HCT116 (cell line): ENCODE measurements around the gene ANKHD1.

Source experiments
- CTCF ChIP-seq, 3 experiments: fragments of 200-600 bp in 1 of 3; sonication (generic) in 1 of 3; IDR thresholded peaks in 2 of 3; conservative IDR thresholded peaks in 1 of 3; 2 replicates each; pipeline ENCODE4 v1.5.1; 2012 to 2017; ENCODE audit warnings: low read depth in 2 of 3, low read length in 2 of 3, antibody characterized with exemption in 1 of 3, borderline replicate concordance in 1 of 3, control low read depth in 1 of 3, mild to moderate bottlenecking in 1 of 3, mixed read lengths in 1 of 3, mixed run types in 1 of 3, moderate library complexity in 1 of 3; ENCODE audit not compliant: insufficient read depth in 1 of 3
- FOSL1 ChIP-seq: IDR thresholded peaks from 2 replicates; pipeline ENCODE4 v1.6.1; 2012; ENCODE audit warnings: low read depth
- POLR2A ChIP-seq: IDR thresholded peaks from 2 replicates; pipeline ENCODE4 v1.7.0; 2011; ENCODE audit warnings: borderline replicate concordance; ENCODE audit not compliant: insufficient read depth, insufficient read length; ENCODE audit errors: extremely low read depth
- REST ChIP-seq: IDR thresholded peaks from 2 replicates; pipeline ENCODE4 v1.6.1; 2012; ENCODE audit warnings: low read depth
- SIN3A ChIP-seq: IDR thresholded peaks from 2 replicates; pipeline ENCODE4 v1.6.1; 2012; ENCODE audit warnings: low read depth
- SP1 ChIP-seq: IDR thresholded peaks from 2 replicates; pipeline ENCODE4 v1.6.1; 2012; ENCODE audit warnings: low read depth

- TF ChIP-seq CTCF (IDR thresholded peaks at IDR 0.05 in 2 of 3, conservative IDR thresholded peaks at IDR 0.05 in 1 of 3; ENCODE audit: borderline replicate concordance in 1 of 3, insufficient read depth in 1 of 3, low read depth in 2 of 3, low read length in 2 of 3) (no peak), POLR2A (no peak), SIN3A (no peak), SP1 (no peak), FOSL1 (no peak), REST (no peak)
Observed at GRCh38 chr5:140563596-140563995, 162.0 kb downstream of the ANKHD1 start.
